ENCODE results near the gene HEPN1. TPM values are rescaled to one million over a fixed set of nuclear protein-coding genes. Genes with fewer than 3 reads are reported as not detected.

The HEPN1 gene
- total RNA-seq, 1 experiment from 2014 or later = not detected

DNA sequence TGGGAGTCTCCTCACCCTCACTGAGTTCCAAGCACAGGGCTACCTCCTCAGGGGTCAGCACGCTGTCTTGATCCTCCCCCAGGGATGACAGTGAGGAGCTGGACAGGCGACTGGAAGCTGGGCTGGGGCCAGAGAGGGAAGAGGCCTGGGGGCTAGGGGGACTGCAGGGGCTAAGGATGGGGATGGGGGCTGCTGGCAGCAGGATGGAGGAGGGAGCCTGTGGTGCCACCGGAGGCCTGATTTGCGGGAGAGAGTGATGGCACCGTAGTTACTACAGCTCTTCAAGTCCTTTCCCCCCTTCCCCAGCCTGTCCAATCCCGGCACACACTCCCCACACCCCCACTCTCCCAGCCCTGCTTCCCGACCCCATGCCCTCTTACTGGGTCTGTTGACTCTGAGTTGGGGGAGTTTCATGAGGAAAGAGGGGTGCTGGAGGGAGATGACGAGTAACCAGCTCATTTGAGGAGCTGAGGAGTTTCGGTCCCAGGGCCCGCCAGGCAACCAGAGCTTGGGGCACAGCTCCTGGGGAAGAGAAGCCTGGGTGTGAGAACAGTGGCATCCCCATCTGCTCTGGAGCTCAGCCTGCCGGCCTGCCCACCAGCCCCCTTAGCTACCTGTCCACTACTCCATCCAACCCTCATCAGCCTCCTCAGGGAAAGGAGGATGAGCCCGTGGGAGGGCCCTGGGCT, 31.9 kb upstream of the HEPN1 start:
- Histone ChIP-seq H3K27me3 (replicated peaks; ENCODE audit: insufficient read depth, low read depth, low read length, poor library complexity) (peaks cover 34% of the 10 kb centered on the region), H3K4me3 (ENCODE audit: low read depth, low read length, poor library complexity, severe bottlenecking) (no peak overlapping the region), H3K9me3 (ENCODE audit: low read depth, low read length, poor library complexity, severe bottlenecking) (no peaks in the 10 kb centered on the region), H3K36me3 (ENCODE audit: insufficient read depth, low read length, poor library complexity, severe bottlenecking) (no peaks in the 10 kb centered on the region), H3K4me1 (ENCODE audit: insufficient read depth, low read length, poor library complexity, severe bottlenecking) (no peaks in the 10 kb centered on the region), H3K27ac (ENCODE audit: low read depth, low read length, poor library complexity, severe bottlenecking) (no peak overlapping the region)
- BruUV-seq (replicated peaks) = no TSS peak
- DNase-seq (ENCODE audit: low spot score) = no peak
- CTCF ChIA-PET = no interaction called here
- POLR2A ChIA-PET (ENCODE audit: low non-redundant PET) = no interaction called here
- intact Hi-C loops (cut with micrococcal nuclease; ENCODE audit: unreplicated experiment) = no loop called here
- TF ChIP-seq, protein P1, sequence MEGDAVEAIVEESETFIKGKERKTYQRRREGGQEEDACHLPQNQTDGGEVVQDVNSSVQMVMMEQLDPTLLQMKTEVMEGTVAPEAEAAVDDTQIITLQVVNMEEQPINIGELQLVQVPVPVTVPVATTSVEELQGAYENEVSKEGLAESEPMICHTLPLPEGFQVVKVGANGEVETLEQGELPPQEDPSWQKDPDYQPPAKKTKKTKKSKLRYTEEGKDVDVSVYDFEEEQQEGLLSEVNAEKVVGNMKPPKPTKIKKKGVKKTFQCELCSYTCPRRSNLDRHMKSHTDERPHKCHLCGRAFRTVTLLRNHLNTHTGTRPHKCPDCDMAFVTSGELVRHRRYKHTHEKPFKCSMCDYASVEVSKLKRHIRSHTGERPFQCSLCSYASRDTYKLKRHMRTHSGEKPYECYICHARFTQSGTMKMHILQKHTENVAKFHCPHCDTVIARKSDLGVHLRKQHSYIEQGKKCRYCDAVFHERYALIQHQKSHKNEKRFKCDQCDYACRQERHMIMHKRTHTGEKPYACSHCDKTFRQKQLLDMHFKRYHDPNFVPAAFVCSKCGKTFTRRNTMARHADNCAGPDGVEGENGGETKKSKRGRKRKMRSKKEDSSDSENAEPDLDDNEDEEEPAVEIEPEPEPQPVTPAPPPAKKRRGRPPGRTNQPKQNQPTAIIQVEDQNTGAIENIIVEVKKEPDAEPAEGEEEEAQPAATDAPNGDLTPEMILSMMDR (conservative IDR thresholded peaks at IDR 0.05; ENCODE audit: low read depth, low read length) = no peak
- TF ChIP-seq EZH2 (IDR thresholded peaks at IDR 0.05; ENCODE audit: borderline replicate concordance, low read depth, low read length, poor library complexity, severe bottlenecking) = no peak

DNA sequence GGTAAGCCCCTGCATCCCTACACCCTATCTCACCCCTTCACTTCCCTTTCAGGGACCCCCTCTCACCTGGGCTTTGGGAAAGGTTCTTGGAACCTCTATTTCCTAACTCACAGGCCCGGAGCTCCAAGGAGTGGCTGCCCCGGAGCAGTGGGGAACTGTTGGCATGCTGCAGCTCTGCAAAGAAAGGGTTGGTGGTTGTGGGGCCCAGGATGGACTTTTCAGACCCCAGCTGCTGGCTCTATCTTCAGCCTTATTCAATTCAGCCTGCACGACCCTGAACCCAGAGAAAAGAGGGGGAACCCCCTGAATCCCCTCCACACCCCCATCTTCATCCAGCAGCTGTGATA, 31.4 kb upstream of the HEPN1 start:
- no TSS peak for BruUV-seq (replicated peaks)
- Histone ChIP-seq H3K4me1 (ENCODE audit: insufficient read depth, low read length, poor library complexity, severe bottlenecking) (no peaks in the 10 kb centered on the region), H3K27ac (ENCODE audit: low read depth, low read length, poor library complexity, severe bottlenecking) (no peak overlapping the region), H3K27me3 (replicated peaks; ENCODE audit: insufficient read depth, low read depth, low read length, poor library complexity) (peaks cover 34% of the 10 kb centered on the region), H3K4me3 (ENCODE audit: low read depth, low read length, poor library complexity, severe bottlenecking) (no peak overlapping the region), H3K36me3 (ENCODE audit: insufficient read depth, low read length, poor library complexity, severe bottlenecking) (no peaks in the 10 kb centered on the region), H3K9me3 (ENCODE audit: low read depth, low read length, poor library complexity, severe bottlenecking) (no peaks in the 10 kb centered on the region)
- POLR2A ChIA-PET (ENCODE audit: low non-redundant PET) = no interaction called here
- TF ChIP-seq EZH2 (IDR thresholded peaks at IDR 0.05; ENCODE audit: borderline replicate concordance, low read depth, low read length, poor library complexity, severe bottlenecking) = no peak
- TF ChIP-seq, protein P1 (conservative IDR thresholded peaks at IDR 0.05; ENCODE audit: low read depth, low read length) = no peak
- intact Hi-C loops (cut with micrococcal nuclease; ENCODE audit: unreplicated experiment) = no loop called here
- DNase-seq (ENCODE audit: low spot score) = no peak
- CTCF ChIA-PET = no interaction called here

DNA sequence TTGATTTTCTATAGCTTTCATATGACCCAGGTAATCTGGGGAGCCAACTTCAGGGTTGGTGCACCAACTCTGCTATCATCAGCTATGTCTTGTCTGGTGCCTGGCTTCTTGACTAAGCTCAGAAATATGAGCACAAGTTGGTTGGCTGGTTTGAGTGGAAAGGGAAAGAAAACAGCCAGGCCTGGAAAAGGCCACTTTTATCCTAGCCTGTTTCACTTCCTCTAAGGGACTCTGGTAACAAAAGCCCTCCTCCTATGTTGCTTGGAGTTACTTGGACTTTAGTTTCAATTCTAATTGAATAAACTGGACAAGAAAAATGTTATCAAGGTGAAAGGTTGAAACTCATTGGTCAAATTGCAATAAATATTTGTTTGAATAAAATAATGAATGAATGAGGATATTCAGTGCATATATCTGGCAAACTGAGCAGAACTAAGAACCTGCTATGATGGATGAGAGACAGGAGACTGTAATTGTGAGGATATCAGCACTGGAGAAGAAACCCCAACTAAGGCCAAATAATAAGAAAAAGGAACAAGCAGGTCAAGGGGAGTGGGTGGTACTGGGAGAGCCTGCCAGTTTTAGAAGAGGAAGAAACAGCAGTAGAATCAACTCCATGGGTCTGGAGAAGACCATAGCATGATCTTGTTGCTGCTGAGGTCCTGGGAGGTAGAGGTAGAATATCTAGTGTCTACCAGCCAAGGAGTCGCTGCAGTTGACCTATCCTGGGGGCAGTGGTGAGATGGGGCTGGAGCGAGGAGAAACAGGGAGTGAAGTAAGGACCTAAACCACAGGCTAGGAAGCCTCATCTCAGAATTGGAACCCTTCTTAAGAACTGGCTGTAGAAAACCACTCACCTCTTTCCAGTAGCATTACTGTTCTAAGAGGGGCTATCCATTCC, 29.6 kb upstream of the HEPN1 start:
- Histone ChIP-seq H3K36me3 (ENCODE audit: insufficient read depth, low read length, poor library complexity, severe bottlenecking) (no peaks in the 10 kb centered on the region), H3K9me3 (ENCODE audit: low read depth, low read length, poor library complexity, severe bottlenecking) (no peaks in the 10 kb centered on the region), H3K4me3 (ENCODE audit: low read depth, low read length, poor library complexity, severe bottlenecking) (no peak overlapping the region), H3K27ac (ENCODE audit: low read depth, low read length, poor library complexity, severe bottlenecking) (no peak overlapping the region), H3K4me1 (ENCODE audit: insufficient read depth, low read length, poor library complexity, severe bottlenecking) (no peaks in the 10 kb centered on the region), H3K27me3 (replicated peaks; ENCODE audit: insufficient read depth, low read depth, low read length, poor library complexity) (peaks cover 34% of the 10 kb centered on the region)
- TF ChIP-seq EZH2 (IDR thresholded peaks at IDR 0.05; ENCODE audit: borderline replicate concordance, low read depth, low read length, poor library complexity, severe bottlenecking) = no peak
- TF ChIP-seq, protein P1 (conservative IDR thresholded peaks at IDR 0.05; ENCODE audit: low read depth, low read length) = no peak
- intact Hi-C loops (cut with micrococcal nuclease; ENCODE audit: unreplicated experiment) = no loop called here
- POLR2A ChIA-PET (ENCODE audit: low non-redundant PET) = no interaction called here
- DNase-seq (ENCODE audit: low spot score) = no peak
- BruUV-seq (replicated peaks) = no TSS peak
- CTCF ChIA-PET = interaction anchor here (0.6 to 0.7 kb wide), 2 partner anchors 13 to 15 kb away, joined by 3 read pairs; no protein-coding TSS in a partner anchor

Measured in A673 (cell line).